ENCODE measurements around the gene NDUFAF3.
"Not testable (repeated sequence)": the region's sequence is repeated elsewhere in the genome, so short reads cannot be mapped to it uniquely, and the experiment has no call there.

NDUFAF3 gene

GRCh38 chr3:49001155-49001554 is 20.8 kb upstream of the NDUFAF3 start:
- no peak for DNase-seq

- DNase-seq = no peak
Measured at GRCh38 chr3:49004352-49005302, 17.3 kb upstream of the NDUFAF3 start.

- no peak for DNase-seq
Measured at GRCh38 chr3:49005303-49005680, 16.6 kb upstream of the NDUFAF3 start.

GRCh38 chr3:49005998-49006397 is 15.9 kb upstream of the NDUFAF3 start:
- DNase-seq = no peak

- DNase-seq = peak; percentile 15
Measured at GRCh38 chr3:49006408-49007067, 15.4 kb upstream of the NDUFAF3 start.

GRCh38 chr3:49007068-49007770 is 14.7 kb upstream of the NDUFAF3 start, which contains the start of gene WDR6:
Gene WDR6 (plus strand): TSS chr3:49007391. CDS start chr3:49007432, 41 bp downstream.
- peak; percentile 98 for DNase-seq

GRCh38 chr3:49007771-49008528 is 14.0 kb upstream of the NDUFAF3 start:
- DNase-seq = peak; percentile 84

GRCh38 chr3:49008627-49009026 is 13.3 kb upstream of the NDUFAF3 start:
- not testable (repeated sequence) for DNase-seq

- DNase-seq = no peak
Measured at GRCh38 chr3:49009396-49009795, 12.5 kb upstream of the NDUFAF3 start.

GRCh38 chr3:49012441-49013017 is 9.4 kb upstream of the NDUFAF3 start:
- no peak for DNase-seq

- no peak for DNase-seq
Measured at GRCh38 chr3:49013113-49013737, 8.7 kb upstream of the NDUFAF3 start.

- DNase-seq = peak; percentile 58
Measured at GRCh38 chr3:49013738-49014660, 7.9 kb upstream of the NDUFAF3 start.

- DNase-seq = no peak
Measured at GRCh38 chr3:49015072-49015471, 6.8 kb upstream of the NDUFAF3 start.

GRCh38 chr3:49015765-49016164 is 6.2 kb upstream of the NDUFAF3 start:
- no peak for DNase-seq

- DNase-seq = no peak
Measured at GRCh38 chr3:49016414-49017228, 5.3 kb upstream of the NDUFAF3 start.

- DNase-seq = no peak
Measured at GRCh38 chr3:49017229-49017970, 4.5 kb upstream of the NDUFAF3 start.

GRCh38 chr3:49017971-49018706 is 3.8 kb upstream of the NDUFAF3 start, which contains the start of gene DALRD3:
Gene DALRD3 (minus strand): TSS chr3:49018580. CDS start chr3:49018564, 16 bp downstream.
- DNase-seq = peak; percentile 66

GRCh38 chr3:49018707-49019006 is 3.3 kb upstream of the NDUFAF3 start:
- DNase-seq = no peak

Data from activated naive CD4-positive, alpha-beta T cell treated with Interleukin-2 at 50 U/mL for 16 hours (primary cell).